A673 (cell line): ENCODE results near the gene ANK3. TPM values are rescaled to one million over a fixed set of nuclear protein-coding genes. Genes with fewer than 3 reads are reported as not detected.

Experiments
- BruUV-seq: library from RNA; stranded (reverse); fragments of 400-500 nt; replicated peaks from 2 replicates; lab custom pipeline; 2021; lab: Mats Ljungman, UMichigan
- CTCF ChIA-PET: fragments of 300-600 bp; sonication (Branson Sonifier 250); formaldehyde crosslinking; loops from one replicate; lab custom pipeline; 2022; ENCODE audit warnings: antibody characterized with exemption; lab: Charles Lee
- POLR2A ChIA-PET: fragments of 300-600 bp; sonication (Branson Sonifier 250); formaldehyde crosslinking; loops from one replicate; lab custom pipeline; 2022; ENCODE audit warnings: antibody characterized with exemption; ENCODE audit not compliant: low non-redundant PET; lab: Charles Lee
- DNase-seq: peaks from one replicate; pipeline ENCODE4 v3.0.0-alpha.2; 2015; ENCODE audit warnings: low spot score
- H3K27ac ChIP-seq: fragments of 200-600 bp; sonication (generic); 2 replicates; pipeline ENCODE4 v1.5.1; 2016; ENCODE audit warnings: mixed run types, low read depth, mild to moderate bottlenecking, mixed read lengths, antibody characterized with exemption, low read length; ENCODE audit not compliant: poor library complexity, severe bottlenecking
- H3K27me3 ChIP-seq: fragments of 200-600 bp; sonication (generic); replicated peaks from 2 replicates; pipeline ENCODE4 v1.6.1; 2017; ENCODE audit warnings: mixed run types, low read depth, mild to moderate bottlenecking, mixed read lengths, antibody characterized with exemption, low read length; ENCODE audit not compliant: insufficient read depth, poor library complexity
- H3K36me3 ChIP-seq: fragments of 200-600 bp; sonication (generic); 2 replicates; pipeline ENCODE4 v1.6.1; 2016; ENCODE audit warnings: mixed run types, mild to moderate bottlenecking, mixed read lengths, antibody characterized with exemption, low read length; ENCODE audit not compliant: insufficient read depth, poor library complexity, severe bottlenecking
- H3K4me1 ChIP-seq: fragments of 200-600 bp; sonication (generic); 2 replicates; pipeline ENCODE4 v1.6.1; 2017; ENCODE audit warnings: mixed run types, mild to moderate bottlenecking, mixed read lengths, antibody characterized with exemption, low read length; ENCODE audit not compliant: insufficient read depth, poor library complexity, severe bottlenecking
- H3K4me3 ChIP-seq: fragments of 200-600 bp; sonication (generic); 2 replicates; pipeline ENCODE4 v1.5.1; 2016; ENCODE audit warnings: low read depth, mixed run types, mild to moderate bottlenecking, mixed read lengths, low read length; ENCODE audit not compliant: poor library complexity, severe bottlenecking
- H3K9me3 ChIP-seq: fragments of 200-600 bp; sonication (generic); 2 replicates; pipeline ENCODE4 v1.6.1; 2016; ENCODE audit warnings: mixed run types, low read depth, mild to moderate bottlenecking, mixed read lengths, antibody characterized with exemption, low read length; ENCODE audit not compliant: poor library complexity, severe bottlenecking
- CTCF ChIP-seq: fragments of 300-800, 200-600 bp; sonication (generic); conservative IDR thresholded peaks from 2 replicates; pipeline ENCODE4 v1.5.1; 2017; ENCODE audit warnings: low read depth, mild to moderate bottlenecking, antibody characterized with exemption, low read length, moderate library complexity, mixed read lengths
- EZH2 ChIP-seq: fragments of 200-600 bp; sonication (generic); IDR thresholded peaks from 2 replicates; pipeline ENCODE4 v1.6.1; 2017; ENCODE audit warnings: borderline replicate concordance, low read depth, mild to moderate bottlenecking, mixed read lengths, antibody characterized with exemption, low read length; ENCODE audit not compliant: poor library complexity, severe bottlenecking
- intact Hi-C: fragments of 100-400 bp; cut with micrococcal nuclease; formaldehyde crosslinking; loops from one replicate; pipeline ENCODE4 v1.10.0; 2022; ENCODE audit not compliant: unreplicated experiment
- total RNA-seq: library from RNA; stranded (reverse); gene quantifications from 2 replicates; pipeline ENCODE4 v1.2.3, GENCODE V29; 2021

The ANK3 gene
- total RNA-seq, 1 experiment from 2014 or later = 13.5 TPM

DNA sequence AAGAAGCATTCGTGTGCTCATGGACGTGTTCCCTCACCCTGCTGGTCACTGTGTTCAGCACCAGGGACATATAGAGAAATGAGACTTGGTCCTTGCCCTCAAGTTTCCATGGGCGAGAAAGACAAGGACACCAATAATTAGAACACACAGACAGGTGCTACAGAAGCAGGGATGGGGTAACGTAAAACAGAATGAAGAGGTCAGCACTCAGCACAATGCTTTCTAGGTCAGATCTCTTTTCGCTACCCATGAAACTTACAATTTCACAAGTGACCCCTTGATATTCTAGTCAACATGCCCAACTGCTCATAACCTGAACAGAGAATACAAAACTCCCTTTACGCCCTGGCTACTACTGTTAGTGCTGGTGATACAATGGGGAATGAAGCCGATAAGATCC is 6.0 kb upstream of the ANK3 start:
- no peaks in the 10 kb centered on the region for H3K4me1 ChIP-seq
- no peak for DNase-seq
- H3K27me3 ChIP-seq = no peaks in the 10 kb centered on the region
- H3K9me3 ChIP-seq = no peaks in the 10 kb centered on the region
- no peak overlapping the region for H3K27ac ChIP-seq
- BruUV-seq = no TSS peak
- H3K4me3 ChIP-seq = no peak overlapping the region
- H3K36me3 ChIP-seq = no peaks in the 10 kb centered on the region
- TF ChIP-seq CTCF = no peak
- TF ChIP-seq EZH2 = no peak
- ChIA-PET POLR2A (no interaction called here), CTCF (no interaction called here)
- intact Hi-C loops = no loop called here

DNA sequence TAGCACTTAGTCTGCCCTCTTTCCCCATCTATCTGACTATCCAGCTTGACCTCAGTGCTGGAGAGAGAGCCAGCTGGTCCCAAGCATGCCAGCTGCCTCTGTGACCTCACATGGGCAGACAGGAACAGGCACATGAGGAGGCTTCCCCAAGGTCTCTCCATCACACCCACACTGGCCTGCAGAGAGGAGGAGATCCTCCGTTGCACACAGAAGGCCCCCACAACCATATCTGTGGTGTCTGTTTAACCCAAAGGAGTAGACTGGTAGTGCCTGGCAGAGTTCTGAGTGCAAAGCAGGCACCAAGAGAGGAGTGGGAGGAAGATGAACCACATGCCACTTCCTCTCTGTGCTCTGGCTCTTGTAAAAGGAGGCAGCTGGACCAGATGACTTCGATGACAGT is 4.8 kb upstream of the ANK3 start:
- intact Hi-C loops = no loop called here
- POLR2A ChIA-PET = no interaction called here
- TF ChIP-seq EZH2 = no peak
- TF ChIP-seq CTCF = no peak
- no peak for DNase-seq
- Histone ChIP-seq H3K36me3 (no peaks in the 10 kb centered on the region), H3K4me3 (no peak overlapping the region), H3K27me3 (no peaks in the 10 kb centered on the region), H3K9me3 (no peaks in the 10 kb centered on the region), H3K27ac (no peak overlapping the region), H3K4me1 (peaks cover under 1% of the 10 kb centered on the region)
- CTCF ChIA-PET = no interaction called here
- BruUV-seq = no TSS peak

- Histone ChIP-seq H3K27ac (no peak overlapping the region), H3K4me1 (peaks cover 6% of the 10 kb centered on the region), H3K36me3 (no peaks in the 10 kb centered on the region), H3K9me3 (no peaks in the 10 kb centered on the region), H3K27me3 (no peaks in the 10 kb centered on the region), H3K4me3 (no peak overlapping the region)
- no peak for DNase-seq
- POLR2A ChIA-PET = no interaction called here
- intact Hi-C loops = no loop called here
- TF ChIP-seq CTCF = no peak
- TF ChIP-seq EZH2 = no peak
- BruUV-seq = no TSS peak
- CTCF ChIA-PET = no interaction called here
Observed at GRCh38 chr10:60390224-60390626, 550 bp upstream of the ANK3 start.
